Aorta (tissue), 5 donors: Measurements from ENCODE around the gene KPTN. TPM values are rescaled to one million over a fixed set of nuclear protein-coding genes. Genes with fewer than 3 reads are reported as not detected.

Source experiments
- ATAC-seq: fragments of 200-7000 bp; cut with Tn5 transposase; one replicate; pipeline ENCODE4 v1.9.1; 2022; ENCODE audit warnings: moderate library complexity; ENCODE audit not compliant: low FRiP score
- DNase-seq, 2 donors: peaks; one replicate each; pipeline ENCODE4 v3.0.0-alpha.2; 2020
- H3K27ac ChIP-seq, 2 donors: one replicate each; pipeline ENCODE4 v1.5.1; 2013; ENCODE audit warnings: low read length in 2 of 2, mild to moderate bottlenecking in 2 of 2, moderate library complexity in 2 of 2, control low read depth in 1 of 2, inconsistent platforms in 1 of 2, low read depth in 1 of 2
- H3K27me3 ChIP-seq, 2 donors: one replicate each; pipeline ENCODE4 v1.6.1; 2013; ENCODE audit warnings: control low read depth in 1 of 2, low read length in 1 of 2, mild to moderate bottlenecking in 1 of 2, moderate library complexity in 1 of 2; ENCODE audit not compliant: insufficient read depth in 2 of 2, control insufficient read depth in 1 of 2
- H3K36me3 ChIP-seq, 2 donors: one replicate each; pipeline ENCODE4 v1.6.1; 2013; ENCODE audit warnings: control low read depth in 1 of 2, low read length in 1 of 2, mild to moderate bottlenecking in 1 of 2; ENCODE audit not compliant: insufficient read depth in 2 of 2, control insufficient read depth in 1 of 2
- H3K4me1 ChIP-seq, 2 donors: one replicate each; pipeline ENCODE4 v1.6.1; 2013; ENCODE audit warnings: low read length in 2 of 2, control low read depth in 1 of 2, mild to moderate bottlenecking in 1 of 2, moderate library complexity in 1 of 2; ENCODE audit not compliant: insufficient read depth in 2 of 2, control insufficient read depth in 1 of 2
- H3K4me3 ChIP-seq, 2 donors: one replicate each; pipeline ENCODE4 v1.5.1; 2013; ENCODE audit warnings: low read length in 2 of 2, control low read depth in 1 of 2, mild to moderate bottlenecking in 1 of 2
- H3K9me3 ChIP-seq: one replicate; pipeline ENCODE4 v1.6.1; 2013; ENCODE audit warnings: mild to moderate bottlenecking, low read length; ENCODE audit not compliant: control insufficient read depth
- WGBS, 2 donors: extraction: QIAGEN DNeasy Blood & Tissue Kit; methylation state at CpG; one replicate each; pipeline ENCODE4 v1.1.7; 2013; 5-methylcytosine and 5-hydroxymethylcytosine counted together
- intact Hi-C, 2 donors: fragments of 100-400 bp; cut with DNase I; formaldehyde crosslinking; loops; one replicate each; pipeline versions ENCODE4 v1.14.2 to v1.15.0; 2022
- polyA plus RNA-seq, 2 donors: library from polyadenylated mRNA; stranded (reverse); fragments of 200-250 nt; gene quantifications; one replicate each; pipeline ENCODE4 v1.2.3, GENCODE V29; 2013
- total RNA-seq, 2 donors: library from RNA; stranded (reverse); fragmentation: NEBNext Ultra II Directional; extraction: Animal tissue kit (Norgen Biotek cat#: 25700); gene quantifications; one replicate each; pipeline ENCODE4 v1.2.1, GENCODE V29; 2021
- donor health status: healthy with polysubstance abuse.
- donor health status: Bipolar disorder and iron deficiency.
- donor health status: DM: no; HTN: no; CAD: no.
- donor health status: DM: no; HTN: no; CAD: no.
- donor health status: DM: yes; HTN: yes; CAD: no.

KPTN gene
- total and polyA plus RNA-seq, 4 donors = 3.0 to 24.8 (median 8.3) TPM

DNA sequence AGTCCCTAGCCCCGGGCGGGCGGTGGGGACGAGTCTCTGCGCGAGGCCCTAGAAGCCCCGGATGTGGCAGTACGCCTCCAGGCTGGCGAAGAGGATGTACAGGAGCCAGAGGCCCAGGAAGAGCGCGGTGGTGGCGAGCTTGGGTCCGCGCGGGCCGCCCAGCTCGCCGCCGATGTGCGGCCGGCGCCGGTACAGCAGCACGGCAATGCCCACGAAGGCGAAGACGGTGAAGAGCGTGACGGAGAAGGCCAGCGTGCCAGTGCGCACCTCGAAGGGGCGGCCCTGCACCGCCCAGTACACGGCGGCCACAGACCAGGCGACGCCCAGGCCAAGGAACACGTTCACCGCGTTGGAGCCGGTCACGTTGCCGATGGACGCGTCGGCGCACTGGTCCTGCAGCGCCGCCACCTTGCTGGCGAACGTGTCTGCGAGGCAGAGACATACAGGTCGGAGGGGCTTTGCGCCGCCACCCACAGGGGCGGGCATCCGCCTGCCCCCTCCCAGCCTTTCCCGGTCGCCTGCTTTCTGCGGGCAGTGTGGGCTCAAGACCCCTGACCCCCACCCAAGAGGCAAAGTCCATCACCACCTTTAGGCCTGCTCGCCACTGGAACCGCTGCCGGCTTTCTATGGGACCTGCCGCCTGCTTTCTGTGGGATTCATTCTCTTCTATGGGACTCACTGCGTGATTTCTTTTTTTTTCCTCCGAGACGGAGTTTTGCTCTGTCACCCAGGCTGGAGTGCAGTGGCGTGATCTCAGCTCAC, 53.8 kb downstream of the KPTN start:
- 3 to 4% methylated on average over 69 of the region's 69 CpGs for WGBS, 2 donors
- DNase-seq (peak in 1 of 2 donors; percentile 58), ATAC-seq (peak; percentile 14)
- no peaks in the 10 kb centered on the region for H3K9me3 ChIP-seq
- no peak overlapping the region for H3K4me3 ChIP-seq
- no peaks in the 10 kb centered on the region for H3K36me3 ChIP-seq
- no peaks in the 10 kb centered on the region for H3K4me1 ChIP-seq
- H3K27me3 ChIP-seq = no peaks in the 10 kb centered on the region
- intact Hi-C loops = no loop called here
- no peak overlapping the region for H3K27ac ChIP-seq

DNA sequence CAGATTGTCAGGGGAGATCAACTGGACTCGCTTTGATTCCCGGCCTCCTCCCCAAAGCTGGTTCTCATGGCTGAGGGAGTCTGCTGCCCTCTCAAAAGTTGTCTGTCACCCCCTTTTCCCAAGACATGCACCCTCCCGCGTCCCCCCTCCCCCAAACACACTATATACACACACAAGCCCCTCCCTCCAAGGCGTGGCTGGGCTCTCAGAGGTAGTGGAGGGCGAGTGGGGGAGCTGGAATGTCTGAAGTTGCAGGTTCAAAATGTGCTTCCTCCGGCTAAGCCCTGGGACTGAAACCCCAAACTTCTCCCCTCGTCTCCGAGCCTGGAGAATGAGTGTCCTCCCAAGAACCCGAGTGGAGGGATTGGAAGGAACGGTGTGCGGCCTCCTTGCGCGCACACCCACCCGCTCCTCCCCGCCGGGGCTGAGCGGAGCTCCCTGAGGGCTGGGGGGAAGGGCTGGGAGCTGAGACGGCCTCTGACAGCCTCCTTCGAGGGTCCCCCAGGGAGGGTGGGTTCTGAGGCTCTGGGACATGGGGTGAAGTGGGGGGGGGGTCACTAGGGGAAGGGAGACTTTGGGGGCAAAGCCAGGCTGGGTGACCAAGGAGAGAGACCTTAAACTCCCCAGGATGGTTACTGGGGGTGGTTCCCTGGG, 54.8 kb downstream of the KPTN start:
- no peak overlapping the region for H3K27ac ChIP-seq
- DNase-seq (no peak), ATAC-seq (no peak)
- no peak overlapping the region for H3K4me3 ChIP-seq
- intact Hi-C loops = loop anchor here in 1 of 2 donors (10.0 kb wide), 1 partner anchor 134 kb away; no protein-coding TSS in a partner anchor
- no peaks in the 10 kb centered on the region for H3K4me1 ChIP-seq
- no peaks in the 10 kb centered on the region for H3K36me3 ChIP-seq
- H3K27me3 ChIP-seq = no peaks in the 10 kb centered on the region
- H3K9me3 ChIP-seq = no peaks in the 10 kb centered on the region
- 12 to 20% methylated on average over 17 to 20 of the region's 20 CpGs for WGBS, 2 donors

GRCh38 chr19:47428177-47428894, 55.7 kb downstream of the KPTN start:
- Histone ChIP-seq H3K27ac (no peak overlapping the region), H3K27me3 (no peaks in the 10 kb centered on the region), H3K4me3 (no peak overlapping the region), H3K4me1 (no peaks in the 10 kb centered on the region), H3K36me3 (no peaks in the 10 kb centered on the region), H3K9me3 (no peaks in the 10 kb centered on the region)
- 0 to 1% methylated on average over 27 of the region's 27 CpGs for WGBS, 2 donors
- DNase-seq (peak; percentile 87 to 90), ATAC-seq (peak; percentile 83)
- intact Hi-C loops = loop anchor here in 1 of 2 donors (10.0 kb wide), 1 partner anchor 134 kb away; no protein-coding TSS in a partner anchor

- intact Hi-C loops = loop anchor here in 1 of 2 donors (10.0 kb wide), 1 partner anchor 133 kb away; no protein-coding TSS in a partner anchor
- H3K9me3 ChIP-seq = no peaks in the 10 kb centered on the region
- no peaks in the 10 kb centered on the region for H3K36me3 ChIP-seq
- peak; percentile 62 for ATAC-seq
- no peak overlapping the region for H3K4me3 ChIP-seq
- no peaks in the 10 kb centered on the region for H3K4me1 ChIP-seq
- no peak for DNase-seq
- 5 to 7% methylated on average over 16 to 17 of the region's 17 CpGs for WGBS, 2 donors
- H3K27ac ChIP-seq = no peak overlapping the region
- no peaks in the 10 kb centered on the region for H3K27me3 ChIP-seq
Measured at GRCh38 chr19:47427241-47428176, 56.5 kb downstream of the KPTN start.

Other genes with a start within 250 kb of the KPTN start
- 10 to 100 TPM; 43.4 to 43.8 TPM for gene CCDC9, start 227.7 kb downstream of the KPTN start, total RNA-seq
- 10 to 100 TPM; 20.7 to 35.8 TPM for gene CCDC9, start 227.7 kb downstream of the KPTN start, polyA plus RNA-seq
- gene INAFM1, start 209.3 kb downstream of the KPTN start, total RNA-seq = 10 to 100 TPM; 26.2 to 48.0 TPM
- 10 to 100 TPM in 1 of 2 donors, 1 to 10 TPM in 1; 5.4 to 81.7 TPM for gene INAFM1, start 209.3 kb downstream of the KPTN start, polyA plus RNA-seq
- gene C5AR1, start 174.4 kb downstream of the KPTN start, total RNA-seq = 10 to 100 TPM; 38.7 to 52.7 TPM
- gene C5AR1, start 174.4 kb downstream of the KPTN start, polyA plus RNA-seq = 10 to 100 TPM in 1 of 2 donors, 1 to 10 TPM in 1; 7.9 to 12.5 TPM
- 10 to 100 TPM in 1 of 2 donors, 1 to 10 TPM in 1; 8.0 to 13.6 TPM for gene C5AR2, start 152.0 kb downstream of the KPTN start, total RNA-seq
- under 1 TPM; 0.20 to 0.38 TPM for gene C5AR2, start 152.0 kb downstream of the KPTN start, polyA plus RNA-seq
- gene DHX34, start 134.9 kb downstream of the KPTN start, total RNA-seq = 10 to 100 TPM in 1 of 2 donors, 1 to 10 TPM in 1; 8.9 to 14.6 TPM
- gene DHX34, start 134.9 kb downstream of the KPTN start, polyA plus RNA-seq = 10 to 100 TPM in 1 of 2 donors, 1 to 10 TPM in 1; 1.5 to 10.3 TPM
- 10 to 100 TPM in 1 of 2 donors, 1 to 10 TPM in 1; 7.7 to 19.6 TPM for gene MEIS3, start 64.7 kb downstream of the KPTN start, total RNA-seq
- 1 to 10 TPM in 1 of 2 donors, under 1 TPM in 1; 0.75 to 3.9 TPM for gene MEIS3, start 64.7 kb downstream of the KPTN start, polyA plus RNA-seq
- gene SLC8A2, start 12.3 kb downstream of the KPTN start, total RNA-seq = under 1 TPM; 0.23 to 0.72 TPM
- gene SLC8A2, start 12.3 kb downstream of the KPTN start, polyA plus RNA-seq = not detected
- gene NAPA, start 30.8 kb upstream of the KPTN start, total RNA-seq = 10 to 100 TPM; 63.5 to 79.8 TPM
- gene NAPA, start 30.8 kb upstream of the KPTN start, polyA plus RNA-seq = 10 to 100 TPM; 61.7 to 94.0 TPM
- gene ZNF541, start 88.9 kb upstream of the KPTN start, total RNA-seq = under 1 TPM; 0.13 to 0.30 TPM
- gene ZNF541, start 88.9 kb upstream of the KPTN start, polyA plus RNA-seq = under 1 TPM in 1 of 2 donors, not detected in 1; 0.38 TPM
- 10 to 100 TPM; 12.3 to 17.9 TPM for gene BICRA, start 124.9 kb upstream of the KPTN start, total RNA-seq
- 10 to 100 TPM in 1 of 2 donors, under 1 TPM in 1; 0.88 to 12.3 TPM for gene BICRA, start 124.9 kb upstream of the KPTN start, polyA plus RNA-seq
- 100 to 1,000 TPM; 170 to 189 TPM for gene EHD2, start 229.2 kb upstream of the KPTN start, total RNA-seq
- 100 to 1,000 TPM in 1 of 2 donors, 10 to 100 TPM in 1; 38.4 to 121 TPM for gene EHD2, start 229.2 kb upstream of the KPTN start, polyA plus RNA-seq